HG02970 (cell line): ENCODE results near the gene TMEM86A.
"Not testable (repeated sequence)": the region's sequence is repeated elsewhere in the genome, so short reads cannot be mapped to it uniquely, and the experiment has no call there.

Source experiments
- ATAC-seq: cut with Tn5 transposase; IDR thresholded peaks from one replicate; pipeline ENCODE4 v1.9.1; 2021; ENCODE audit warnings: mild to moderate bottlenecking, moderate library complexity, moderate number of reproducible peaks; ENCODE audit not compliant: unreplicated experiment, low FRiP score

The TMEM86A gene

GRCh38 chr11:18698341-18699268, at the start of gene TMEM86A:
Gene TMEM86A, plus strand, starts transcription at chr11:18698779. Its CDS starts 108 bp downstream, at chr11:18698887.
- ATAC-seq = peak; percentile 83

DNA sequence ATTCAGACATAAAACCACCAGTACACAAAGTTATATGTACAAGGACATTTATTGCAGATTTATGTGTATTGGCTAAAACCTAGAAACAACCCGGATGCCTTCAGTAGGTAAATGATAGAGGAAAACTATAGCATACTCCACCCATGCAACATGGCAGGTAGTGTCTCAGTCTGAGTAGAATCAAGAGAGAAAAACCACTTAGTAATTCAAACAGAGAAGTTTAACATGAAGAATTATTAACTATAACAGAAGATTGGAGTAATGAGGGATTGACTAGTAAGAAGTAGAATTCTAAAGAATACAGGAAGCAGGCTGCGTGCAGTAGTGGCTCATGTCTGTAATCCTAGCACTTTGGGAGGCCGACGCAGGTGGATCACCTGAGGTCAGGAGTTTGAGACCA, 48.2 kb upstream of the TMEM86A start:
- ATAC-seq = no peak

DNA sequence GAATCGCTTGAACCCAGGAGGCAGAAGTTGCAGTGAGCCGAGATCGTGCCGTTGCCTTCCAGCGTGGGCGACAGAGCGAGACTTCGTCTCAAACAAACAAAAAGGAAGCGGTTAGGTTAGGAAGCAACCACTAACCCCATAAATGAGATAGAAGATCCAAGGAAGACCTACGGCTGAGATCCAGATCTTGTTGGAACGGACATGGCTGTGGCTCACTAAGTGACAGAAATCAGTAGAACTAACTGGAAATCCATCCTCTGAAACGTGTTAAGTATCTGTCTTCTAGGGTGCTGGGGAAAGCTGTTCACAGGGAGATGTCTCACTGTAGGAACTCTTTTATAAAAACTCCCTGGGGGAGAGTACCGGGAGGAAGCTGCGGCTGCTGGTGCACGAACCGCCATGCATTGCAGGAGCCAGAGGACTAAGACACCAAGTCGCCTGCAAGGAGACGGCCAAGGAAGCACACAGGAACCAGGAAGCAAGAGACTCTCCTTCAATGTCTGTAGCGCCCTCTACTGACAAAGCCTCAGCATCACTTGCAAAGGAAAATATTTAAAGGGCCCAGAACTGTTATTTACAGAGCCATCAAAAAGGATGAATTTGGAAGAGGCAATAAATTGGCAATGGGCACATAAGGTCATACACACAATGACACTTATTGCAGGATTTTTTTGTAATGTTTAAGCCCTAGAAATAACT, 47.6 kb upstream of the TMEM86A start:
- no peak for ATAC-seq

DNA sequence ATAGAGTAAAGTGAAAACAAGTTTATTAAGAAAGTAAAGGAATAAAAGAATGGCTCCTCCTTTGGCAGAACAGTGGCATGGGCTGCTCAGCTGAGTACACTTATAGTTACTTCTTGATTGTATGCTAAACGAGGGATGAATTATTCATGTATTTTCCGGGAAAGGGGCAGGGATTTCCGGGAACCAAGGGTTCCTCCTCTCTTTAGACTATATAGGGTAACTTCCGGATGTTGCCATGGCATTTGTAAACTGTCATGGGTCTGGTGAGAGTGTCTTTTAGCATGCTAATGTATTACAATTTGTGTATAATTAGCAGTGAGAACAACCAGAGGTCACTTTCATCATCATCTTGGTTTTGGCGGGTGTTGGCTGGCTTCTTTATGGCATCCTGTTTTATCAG, 40.9 kb upstream of the TMEM86A start:
- ATAC-seq = no peak

- not testable (repeated sequence) for ATAC-seq
Observed at GRCh38 chr11:18665353-18665872, 33.2 kb upstream of the TMEM86A start.

GRCh38 chr11:18668131-18668530, 30.4 kb upstream of the TMEM86A start:
- no peak for ATAC-seq

- ATAC-seq = no peak
Observed at GRCh38 chr11:18669219-18669596, 29.4 kb upstream of the TMEM86A start.

DNA sequence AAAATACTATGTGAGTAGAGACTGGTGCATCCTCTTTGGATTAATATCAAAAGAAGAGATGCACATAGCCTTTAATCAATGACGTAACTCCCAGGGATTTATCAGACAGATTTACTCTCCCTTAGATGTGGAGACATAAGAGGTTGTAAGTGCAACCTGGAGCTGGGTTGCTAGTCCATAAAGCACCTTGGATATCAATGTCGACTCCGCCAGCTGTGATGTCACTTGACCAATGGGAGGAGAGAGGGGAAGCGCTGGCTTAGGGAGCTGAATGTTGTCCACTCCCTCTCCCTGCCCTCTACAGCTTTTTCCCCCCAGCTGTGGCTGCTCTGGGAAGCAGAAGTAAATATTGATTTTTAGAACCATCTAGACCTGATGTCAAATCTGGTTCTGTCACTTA, 28.9 kb upstream of the TMEM86A start:
- no peak for ATAC-seq

DNA sequence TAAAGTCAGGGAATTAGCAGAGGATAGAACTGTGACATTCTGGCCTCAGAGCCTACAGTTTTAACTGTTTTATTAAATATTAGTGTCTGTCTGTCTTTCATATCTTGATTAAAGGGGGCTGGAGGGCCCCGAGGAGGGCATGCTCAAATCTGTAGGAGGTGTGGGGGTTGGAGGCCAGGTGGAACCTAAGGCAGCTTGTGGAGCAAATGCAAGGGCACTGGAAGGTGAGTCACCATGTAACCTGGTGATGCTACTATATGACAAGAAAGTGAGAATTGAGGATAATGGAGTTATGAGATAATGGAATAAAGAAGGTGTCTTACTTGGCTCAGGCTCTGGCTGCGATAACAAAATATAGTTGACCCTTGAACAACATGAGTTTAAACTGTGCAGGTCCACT, 27.3 kb upstream of the TMEM86A start:
- no peak for ATAC-seq

DNA sequence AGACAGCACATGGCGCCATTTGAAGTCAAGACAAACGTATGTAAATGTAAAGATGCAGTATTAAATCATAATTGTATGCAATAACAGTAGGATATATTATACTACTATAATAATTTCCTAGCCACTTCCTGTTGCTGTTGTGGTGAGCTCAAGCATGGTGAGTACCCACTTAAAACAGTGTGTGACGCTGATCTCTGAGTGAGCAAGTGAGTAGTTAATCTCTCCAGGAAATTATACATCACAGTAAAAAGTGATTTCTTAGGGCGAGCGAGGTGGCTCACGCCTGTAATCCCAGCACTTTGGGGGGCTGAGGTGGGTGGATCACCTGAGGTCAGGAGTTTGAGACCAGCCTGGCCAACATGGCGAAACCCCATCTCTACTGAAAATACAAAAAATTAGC, 26.4 kb upstream of the TMEM86A start:
- ATAC-seq = not testable (repeated sequence)

GRCh38 chr11:18676803-18677202, 21.8 kb upstream of the TMEM86A start:
- no peak for ATAC-seq

DNA sequence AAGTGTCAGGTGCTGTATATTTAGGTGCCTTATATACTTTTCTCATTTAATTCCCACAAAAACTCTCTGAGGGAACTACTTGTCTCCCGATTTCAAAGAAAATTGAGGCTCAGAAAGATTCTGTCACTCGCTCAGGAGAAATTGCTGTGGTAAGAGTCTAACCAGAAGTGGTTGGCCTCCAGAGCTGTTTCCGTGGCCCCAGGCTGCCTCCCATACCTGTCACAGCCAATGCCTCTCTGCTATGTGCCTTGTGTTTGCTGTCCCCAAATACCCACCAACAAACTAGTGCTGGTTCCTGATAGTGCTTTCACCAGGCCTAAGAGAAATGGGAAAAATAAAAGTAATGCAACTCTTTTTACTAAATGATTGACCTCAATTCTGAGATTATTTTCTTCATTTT, 21.0 kb upstream of the TMEM86A start:
- no peak for ATAC-seq

GRCh38 chr11:18681949-18682348, 16.6 kb upstream of the TMEM86A start:
- ATAC-seq = not testable (repeated sequence)

DNA sequence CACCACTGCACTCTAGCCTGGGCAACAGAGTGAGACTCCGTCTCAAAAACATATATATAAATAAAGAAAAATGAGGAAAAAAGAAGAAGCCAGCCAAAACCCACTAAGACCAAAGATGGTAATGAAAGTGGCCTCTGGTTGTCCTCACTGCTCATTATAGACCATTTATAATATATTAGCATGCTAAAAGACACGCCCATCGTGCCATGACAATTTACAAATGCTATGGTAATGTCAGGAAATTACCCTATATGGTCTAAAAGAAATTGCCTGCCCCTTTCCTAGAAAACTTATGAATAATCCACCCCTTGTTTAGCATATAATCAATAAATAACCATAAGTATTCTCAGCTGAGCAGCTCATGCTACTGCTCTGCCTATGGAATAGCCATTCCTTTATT, 16.1 kb upstream of the TMEM86A start:
- ATAC-seq = no peak

DNA sequence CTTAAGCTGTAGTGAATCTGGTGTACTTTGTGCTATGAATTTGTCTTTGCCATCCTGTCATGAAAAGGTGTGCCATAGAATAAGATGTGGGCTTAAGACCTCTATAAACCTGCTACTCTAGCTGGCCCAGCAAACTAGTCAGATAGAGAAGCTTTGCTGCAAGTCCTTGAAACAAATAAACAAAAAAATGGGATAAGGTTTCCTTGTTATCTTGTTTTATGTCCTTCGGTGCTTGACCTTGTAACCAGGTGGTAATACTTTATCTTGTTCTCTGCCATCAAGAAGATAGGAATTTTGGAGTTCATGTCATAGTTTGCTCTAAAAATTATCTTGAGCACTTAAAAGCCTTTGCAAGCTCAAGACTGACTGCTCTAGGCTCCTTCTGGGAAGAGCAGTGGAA, 14.3 kb upstream of the TMEM86A start:
- ATAC-seq = no peak

- ATAC-seq = not testable (repeated sequence)
Observed at GRCh38 chr11:18691467-18692140, 7.0 kb upstream of the TMEM86A start.

- no peak for ATAC-seq
Observed at GRCh38 chr11:18692941-18693760, 5.4 kb upstream of the TMEM86A start.

DNA sequence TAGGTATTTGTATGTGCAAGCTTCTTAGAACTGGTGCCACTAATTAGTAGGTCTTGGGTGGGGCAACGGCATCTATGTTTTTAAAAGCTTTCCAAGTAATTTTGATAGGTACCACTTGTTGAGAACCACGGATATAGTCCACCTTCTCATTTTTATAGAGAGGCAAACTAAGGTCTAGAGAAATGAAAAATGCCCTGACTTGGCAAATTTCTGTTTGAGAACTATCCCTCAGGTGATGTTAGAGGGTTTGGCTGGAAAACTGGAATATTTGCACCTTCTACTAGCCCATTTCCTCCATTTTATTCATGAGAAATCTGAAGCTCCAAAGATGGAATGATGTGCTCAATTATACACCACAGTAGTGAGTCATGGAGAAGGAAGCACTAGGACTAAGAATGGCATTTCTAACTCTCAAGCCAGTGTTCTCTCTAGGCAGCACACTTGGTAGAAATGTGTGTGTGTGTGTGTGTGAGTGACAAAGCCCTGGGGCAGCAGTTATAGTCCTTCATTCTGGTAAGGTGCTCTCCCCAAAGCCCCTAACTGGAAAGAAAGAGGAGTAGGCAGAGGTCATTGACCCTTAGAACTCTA, 1.8 kb upstream of the TMEM86A start:
- ATAC-seq = no peak

DNA sequence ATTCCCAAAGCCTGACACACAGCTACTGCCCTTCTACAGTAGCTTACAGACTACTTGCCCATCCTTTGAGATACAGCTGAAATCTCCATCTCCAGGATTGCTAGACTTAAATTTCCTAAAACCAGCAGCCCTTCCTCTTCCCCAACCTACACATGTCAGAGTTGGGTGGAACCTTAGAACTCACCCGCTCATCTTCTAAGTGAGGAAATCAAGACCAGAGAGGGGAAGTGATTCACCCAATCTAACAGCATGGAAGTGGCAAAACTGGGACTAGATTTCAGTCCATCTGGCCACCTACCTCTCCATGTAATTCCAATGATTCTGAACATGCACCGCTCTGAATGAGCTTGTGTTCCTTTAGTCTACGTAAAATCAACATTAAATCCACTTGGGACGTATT, 1.0 kb upstream of the TMEM86A start:
- no peak for ATAC-seq

DNA sequence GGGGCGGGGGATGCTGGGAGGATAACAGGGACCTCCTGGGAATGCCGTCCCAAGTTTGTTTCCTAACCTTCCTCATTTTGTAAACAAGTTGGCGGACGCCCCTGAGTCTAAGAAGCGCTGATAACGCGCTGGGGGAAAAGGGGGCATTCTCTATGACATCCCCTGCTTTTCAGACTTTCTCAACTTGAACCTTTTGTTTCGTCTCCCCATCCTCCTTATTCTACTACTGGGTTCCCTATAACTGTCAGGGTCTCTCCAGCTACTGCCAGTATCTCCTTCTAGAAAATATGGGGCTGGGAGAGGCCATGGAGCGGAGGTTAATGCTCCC, 654 bp downstream of the TMEM86A start:
- ATAC-seq = no peak
